IMR-90 (cell line): ENCODE results near the gene NCKAP5. TPM values are rescaled to one million over a fixed set of nuclear protein-coding genes. Genes with fewer than 3 reads are reported as not detected.

Source experiments
- ATAC-seq: fragments of 200-7000 bp; cut with Tn5 transposase; 2 replicates; pipeline ENCODE4 v1.9.1; 2020; ENCODE audit warnings: low read depth, mild to moderate bottlenecking, moderate library complexity
- BruUV-seq: library from RNA; stranded (reverse); fragments of 400-500 nt; replicated peaks from 2 replicates; lab custom pipeline; 2021; lab: Mats Ljungman, UMichigan
- CTCF ChIA-PET: fragments of 300-600 bp; formaldehyde crosslinking; extraction: SDS; loops from one replicate; lab custom pipeline; 2021; ENCODE audit warnings: antibody characterized with exemption; lab: Yijun Ruan, JAX
- POLR2A ChIA-PET: fragments of 300-600 bp; sonication (Branson Sonifier 250); formaldehyde crosslinking; loops from one replicate; lab custom pipeline; 2022; ENCODE audit warnings: antibody characterized with exemption; ENCODE audit not compliant: unreplicated experiment; lab: Charles Lee
- DNase-seq: peaks from one replicate; pipeline ENCODE4 v3.0.0; 2013
- H2AFZ ChIP-seq: replicated peaks from 2 replicates; pipeline ENCODE3; 2013; ENCODE audit warnings: low read length, mild to moderate bottlenecking; ENCODE audit not compliant: poor library complexity
- H2AK5ac ChIP-seq: 2 replicates; pipeline ENCODE4 v1.6.1; 2013; ENCODE audit warnings: low read depth, low read length, inconsistent platforms
- H2AK9ac ChIP-seq: replicated peaks from 2 replicates; pipeline ENCODE3; 2013; ENCODE audit warnings: mild to moderate bottlenecking, low read depth, low read length, moderate library complexity; ENCODE audit not compliant: poor library complexity
- H2BK120ac ChIP-seq: 2 replicates; pipeline ENCODE4 v1.6.1; 2013; ENCODE audit warnings: low read depth, low read length, inconsistent platforms
- H2BK15ac ChIP-seq: 3 replicates; pipeline ENCODE4 v1.6.1; 2013; ENCODE audit warnings: low read depth, low read length, inconsistent platforms
- H2BK20ac ChIP-seq: 2 replicates; pipeline ENCODE4 v1.6.1; 2013; ENCODE audit warnings: low read depth, mild to moderate bottlenecking, inconsistent platforms, low read length, moderate library complexity
- H2BK5ac ChIP-seq: 2 replicates; pipeline ENCODE4 v1.6.1; 2013; ENCODE audit warnings: mild to moderate bottlenecking, low read depth, low read length, inconsistent platforms; ENCODE audit not compliant: poor library complexity, severe bottlenecking
- H3K14ac ChIP-seq: replicated peaks from 2 replicates; pipeline ENCODE4 v1.6.1; 2013; ENCODE audit warnings: low read depth, low read length, inconsistent platforms
- H3K18ac ChIP-seq: 2 replicates; pipeline ENCODE4 v1.6.1; 2013; ENCODE audit warnings: low read depth, low read length, control low read depth
- H3K23ac ChIP-seq: 2 replicates; pipeline ENCODE4 v1.6.1; 2013; ENCODE audit warnings: low read depth, low read length, inconsistent platforms
- H3K27ac ChIP-seq: 2 replicates; pipeline ENCODE4 v1.5.1; 2013; ENCODE audit warnings: mild to moderate bottlenecking, control low read depth, low read length; ENCODE audit not compliant: insufficient read depth
- H3K27me3 ChIP-seq: 2 replicates; pipeline ENCODE4 v1.6.1; 2013; ENCODE audit warnings: low read length; ENCODE audit not compliant: control insufficient read depth, insufficient read depth
- H3K36me3 ChIP-seq: 2 replicates; pipeline ENCODE4 v1.6.1; 2013; ENCODE audit warnings: low read length, mixed read lengths; ENCODE audit not compliant: control insufficient read depth, insufficient read depth
- H3K4ac ChIP-seq: 2 replicates; pipeline ENCODE4 v1.6.1; 2013; ENCODE audit warnings: low read depth, low read length, inconsistent platforms
- H3K4me1 ChIP-seq: 2 replicates; pipeline ENCODE4 v1.6.1; 2013; ENCODE audit warnings: low read length, mixed read lengths; ENCODE audit not compliant: control insufficient read depth, insufficient read depth
- H3K4me2 ChIP-seq: 2 replicates; pipeline ENCODE4 v1.6.1; 2013; ENCODE audit warnings: low read depth, mild to moderate bottlenecking, control low read depth, low read length, moderate library complexity
- H3K4me3 ChIP-seq: 2 replicates; pipeline ENCODE4 v1.5.1; 2013; ENCODE audit warnings: low read depth, mild to moderate bottlenecking, control low read depth, low read length, moderate library complexity; ENCODE audit not compliant: insufficient read depth
- H3K56ac ChIP-seq: 2 replicates; pipeline ENCODE4 v1.6.1; 2013; ENCODE audit warnings: low read length, inconsistent platforms; ENCODE audit not compliant: insufficient read depth; ENCODE audit errors: extremely low read depth
- H3K79me1 ChIP-seq, 2 experiments: 2 replicates each; pipeline ENCODE4 v1.6.1; 2013; ENCODE audit warnings: low read length in 2 of 2, inconsistent platforms in 1 of 2, low read depth in 1 of 2
- H3K9ac ChIP-seq: 2 replicates; pipeline ENCODE4 v1.6.1; 2013; ENCODE audit warnings: low read depth, low read length, control low read depth
- H3K9me1 ChIP-seq: 2 replicates; pipeline ENCODE4 v1.6.1; 2013; ENCODE audit warnings: low read length, inconsistent platforms; ENCODE audit not compliant: insufficient read depth
- H3K9me3 ChIP-seq: 2 replicates; pipeline ENCODE4 v1.6.1; 2013; ENCODE audit warnings: low read length; ENCODE audit not compliant: control insufficient read depth, insufficient read depth
- H4K20me1 ChIP-seq: 2 replicates; pipeline ENCODE4 v1.6.1; 2013; ENCODE audit warnings: low read length, inconsistent platforms; ENCODE audit not compliant: insufficient read depth
- H4K5ac ChIP-seq: 2 replicates; pipeline ENCODE4 v1.6.1; 2013; ENCODE audit warnings: mild to moderate bottlenecking, low read depth, low read length, control low read depth
- H4K8ac ChIP-seq, 2 experiments: 2 replicates each; pipeline ENCODE4 v1.6.1; 2013; ENCODE audit warnings: low read depth in 2 of 2, low read length in 2 of 2, control low read depth in 1 of 2, inconsistent platforms in 1 of 2
- H4K91ac ChIP-seq: 2 replicates; pipeline ENCODE4 v1.6.1; 2013; ENCODE audit warnings: low read depth, low read length, inconsistent platforms; ENCODE audit not compliant: insufficient read depth
- CTCF ChIP-seq: conservative IDR thresholded peaks from 2 replicates; pipeline ENCODE4 v1.5.1; 2012; ENCODE audit warnings: mild to moderate bottlenecking, low read depth, low read length, improper control_type of control experiment
- RAD21 ChIP-seq: IDR thresholded peaks from 2 replicates; pipeline ENCODE4 v1.6.1; 2012; ENCODE audit warnings: low read length, improper control_type of control experiment
- RFX5 ChIP-seq: IDR thresholded peaks from 2 replicates; pipeline ENCODE4 v1.8.0; 2012; ENCODE audit warnings: low read depth, mild to moderate bottlenecking, low read length, moderate library complexity
- SMC3 ChIP-seq: fragments of 150-350 bp; IDR thresholded peaks from 2 replicates; pipeline ENCODE4 v1.6.1; 2016; ENCODE audit warnings: low read depth, mild to moderate bottlenecking, antibody characterized with exemption, low read length, moderate library complexity
- USF2 ChIP-seq: fragments of 150-350 bp; IDR thresholded peaks from 2 replicates; pipeline ENCODE4 v1.6.1; 2017; ENCODE audit warnings: mild to moderate bottlenecking, antibody characterized with exemption, low read length, low read depth
- WGBS, 2 experiments: methylation state at CpG; one replicate each; pipeline versions ENCODE4 v1.1.5 to v1.1.7; 2013; ENCODE audit warnings: missing lambda C conversion rate in 2 of 2; ENCODE audit not compliant: insufficient read length in 1 of 2; ENCODE audit errors: extremely low coverage in 2 of 2; 5-methylcytosine and 5-hydroxymethylcytosine counted together
- dilution Hi-C: fragments of 300-500 bp; cut with HindIII; formaldehyde crosslinking; loops from one replicate; pipeline ENCODE4 v1.14.3; 2018; ENCODE audit warnings: low sequenced_read_pairs; ENCODE audit not compliant: unreplicated experiment
- in situ Hi-C: fragments of 300-500 bp; cut with MboI; formaldehyde crosslinking; loops from 3 replicates; pipeline ENCODE4 v1.14.3; 2019; ENCODE audit warnings: low sequenced_read_pairs, inconsistent platforms, mixed read lengths
- intact Hi-C: fragments of 100-400 bp; cut with micrococcal nuclease; formaldehyde crosslinking; loops from 2 replicates; pipeline ENCODE4 v1.10.0; 2022
- polyA plus RNA-seq, 3 experiments: library from polyadenylated mRNA; depleted of rRNA; stranded (reverse); fragments of >200 nt; gene quantifications; 2 replicates each; pipeline ENCODE4 v1.2.3, GENCODE V29; 2012; ENCODE audit warnings: low replicate concordance in 1 of 3
- total RNA-seq: library from RNA; depleted of rRNA; stranded (reverse); fragments of >200 nt; gene quantifications from 2 replicates; pipeline ENCODE4 v1.2.3, GENCODE V29; 2012

The NCKAP5 gene
- total and polyA plus RNA-seq, 2 of the 4 experiments (the other 2 are of a cell fraction): 2.7 to 3.9 TPM

- Histone ChIP-seq H3K36me3 (no peaks in the 10 kb centered on the region; the same call in 1 of the 2 replicates), H3K14ac (peak overlapping the region; percentile 73), H2BK120ac (peak overlapping the region; percentile 62), H3K79me1 (peaks cover 20 to 44% of the 10 kb centered on the region in 2 experiments), H3K18ac (no peak overlapping the region), H3K4ac (peak overlapping the region; percentile 86), H3K27me3 (no peaks in the 10 kb centered on the region), H4K91ac (peak overlapping the region; percentile 81), H2AK9ac (peak overlapping the region; percentile 68), H3K4me1 (peaks cover 11% of the 10 kb centered on the region), H3K4me2 (peak overlapping the region; percentile 91), H3K56ac (peak overlapping the region; percentile 86; the same call in 1 of the 2 replicates), H3K9me3 (no peaks in the 10 kb centered on the region), H2BK20ac (peak overlapping the region; percentile 12; the same call in 1 of the 2 replicates), H4K20me1 (peaks cover 6% of the 10 kb centered on the region), H2AFZ (peak overlapping the region; percentile 78), H3K23ac (peak overlapping the region; percentile 96), H3K9ac (peak overlapping the region; percentile 47; the same call in 1 of the 2 replicates), H3K4me3 (peak overlapping the region; percentile 69; the same call in 1 of the 2 replicates), H2BK15ac (peak overlapping the region; percentile 12; the same call in 1 of the 3 replicates), H4K8ac (peak overlapping the region; percentile 47 to 79; a peak in 1 of 4 replicates), H3K27ac (no peak overlapping the region; the same call in 1 of the 2 replicates), H3K9me1 (peaks cover 8% of the 10 kb centered on the region), H4K5ac (no peak overlapping the region), H2AK5ac (peak overlapping the region; percentile 75), H2BK5ac (no peak overlapping the region)
- POLR2A ChIA-PET: interaction anchor here (0.6 kb wide), 2 partner anchors 110 to 1176 kb away, joined by 4 to 5 read pairs; no protein-coding TSS in a partner anchor
- ATAC-seq (peak; percentile 5; the same call in 1 of the 2 replicates), DNase-seq (no peak)
- BruUV-seq: no TSS peak
- dilution Hi-C loops (no loop called here), in situ Hi-C loops (loop anchor here (25.0 kb wide), 2 partner anchors 894 to 1169 kb away; partner anchors contain the start of gene NCKAP5), intact Hi-C loops (no loop called here)
- TF ChIP-seq CTCF: peak; percentile 30
- no peak for TF ChIP-seq USF2
- peak; percentile 19; the same call in 1 of the 2 replicates for TF ChIP-seq RAD21
- TF ChIP-seq SMC3: 0 out of 2 replicates have a peak, but pooled peaks have one; percentile 17
- no peak for TF ChIP-seq RFX5
- CTCF ChIA-PET: interaction anchor here (0.9 to 2.2 kb wide), 4 partner anchors 9 to 121 kb away, joined by 3 to 8 read pairs (median 4); no protein-coding TSS in a partner anchor
- 16% methylated on average over 5 of the region's 25 CpGs; no CpG with 5 or more reads in 1 of the 2 experiments for WGBS, 2 experiments
These were observed 900.0 kb downstream of the NCKAP5 start for GRCh38 chr2:132668189-132668823.
